IPS-15b (cell line): ENCODE data around the gene CCL8.

Source experiments
- H3K27me3 ChIP-seq: one replicate; pipeline ENCODE4 v1.6.1; 2013; ENCODE audit warnings: low read length; ENCODE audit not compliant: control insufficient read depth, insufficient read depth
- H3K36me3 ChIP-seq: one replicate; pipeline ENCODE4 v1.6.1; 2013; ENCODE audit warnings: low read length; ENCODE audit not compliant: control insufficient read depth, insufficient read depth
- H3K4me1 ChIP-seq: one replicate; pipeline ENCODE4 v1.6.1; 2013; ENCODE audit warnings: mild to moderate bottlenecking, low read length; ENCODE audit not compliant: control insufficient read depth, insufficient read depth
- H3K4me3 ChIP-seq: one replicate; pipeline ENCODE4 v1.5.1; 2013; ENCODE audit warnings: low read depth, low read length
- H3K9ac ChIP-seq: one replicate; pipeline ENCODE4 v1.6.1; 2013; ENCODE audit warnings: low read depth, mild to moderate bottlenecking, low read length
- H3K9me3 ChIP-seq: one replicate; pipeline ENCODE4 v1.6.1; 2013; ENCODE audit warnings: mild to moderate bottlenecking, low read length; ENCODE audit not compliant: control insufficient read depth, insufficient read depth

The CCL8 gene

DNA sequence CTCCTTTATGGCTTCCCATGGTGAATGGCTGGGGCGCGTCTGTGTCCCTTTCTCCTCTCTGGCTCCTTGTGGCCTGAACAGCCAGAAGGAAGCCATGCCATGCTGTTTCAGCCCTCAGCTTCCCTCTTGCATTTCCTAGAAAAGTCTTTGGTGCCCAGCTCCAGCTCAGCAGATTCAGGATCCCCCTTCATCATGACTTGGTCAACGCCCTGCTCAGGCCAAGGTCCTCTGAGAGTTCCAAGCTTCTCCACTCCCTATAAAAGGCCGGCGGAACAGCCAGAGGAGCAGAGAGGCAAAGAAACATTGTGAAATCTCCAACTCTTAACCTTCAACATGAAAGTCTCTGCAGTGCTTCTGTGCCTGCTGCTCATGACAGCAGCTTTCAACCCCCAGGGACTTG, 37.0 kb downstream of the CCL8 start, which contains the start of gene CCL13:
TSS of gene CCL13 (plus strand) at position 287 of the 400 bp plus-strand sequence. CDS start at position 334, 47 bp downstream.
- H3K27me3 ChIP-seq = no peaks in the 10 kb centered on the region
- H3K36me3 ChIP-seq = no peaks in the 10 kb centered on the region
- no peak within 1 kb of the TSS for H3K4me3 ChIP-seq
- no peaks in the 10 kb centered on the region for H3K9me3 ChIP-seq
- H3K9ac ChIP-seq = no peak within 1 kb of the TSS
- H3K4me1 ChIP-seq = no peaks in the 10 kb centered on the region

DNA sequence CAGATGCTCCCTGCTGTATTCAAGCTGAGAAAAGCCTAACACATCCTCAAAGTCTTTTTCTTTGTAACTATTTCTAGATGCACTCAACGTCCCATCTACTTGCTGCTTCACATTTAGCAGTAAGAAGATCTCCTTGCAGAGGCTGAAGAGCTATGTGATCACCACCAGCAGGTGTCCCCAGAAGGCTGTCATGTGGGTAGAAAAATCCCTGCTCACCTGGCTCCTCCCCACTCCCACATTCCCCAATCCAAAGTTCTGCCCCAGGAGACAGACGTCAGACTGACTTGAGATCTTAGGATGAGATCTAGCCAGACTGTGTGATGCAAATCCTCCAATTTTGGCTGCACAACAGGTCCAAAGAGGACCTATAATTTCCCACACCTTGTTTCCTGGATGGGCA, 38.2 kb downstream of the CCL8 start:
- no peaks in the 10 kb centered on the region for H3K9me3 ChIP-seq
- no peaks in the 10 kb centered on the region for H3K4me1 ChIP-seq
- H3K36me3 ChIP-seq = no peaks in the 10 kb centered on the region
- H3K9ac ChIP-seq = no peak overlapping the region
- no peak overlapping the region for H3K4me3 ChIP-seq
- peaks cover 2% of the 10 kb centered on the region for H3K27me3 ChIP-seq

DNA sequence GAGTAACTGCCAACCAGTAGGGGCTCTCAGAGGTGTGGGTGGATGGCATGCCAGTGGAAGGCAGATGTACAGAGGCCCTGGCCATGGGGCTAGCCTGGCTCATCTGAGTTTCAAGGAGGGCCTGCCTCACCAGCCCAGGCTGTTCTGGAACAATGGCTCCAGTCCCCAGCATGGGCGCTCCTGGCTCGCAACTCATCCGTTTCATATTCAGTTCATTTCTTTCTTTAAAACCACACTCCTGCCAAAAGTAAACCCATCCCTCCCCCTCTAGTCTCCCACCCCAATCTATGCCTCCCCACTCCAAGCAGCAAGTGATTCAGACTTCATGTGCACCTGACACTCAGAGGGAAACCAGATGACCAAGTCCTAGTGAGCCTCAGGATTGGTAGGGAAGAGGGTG, 39.4 kb downstream of the CCL8 start:
- Histone ChIP-seq H3K4me3 (no peak overlapping the region), H3K27me3 (peaks cover 2% of the 10 kb centered on the region), H3K9ac (no peak overlapping the region), H3K9me3 (no peaks in the 10 kb centered on the region), H3K36me3 (no peaks in the 10 kb centered on the region), H3K4me1 (no peaks in the 10 kb centered on the region)

DNA sequence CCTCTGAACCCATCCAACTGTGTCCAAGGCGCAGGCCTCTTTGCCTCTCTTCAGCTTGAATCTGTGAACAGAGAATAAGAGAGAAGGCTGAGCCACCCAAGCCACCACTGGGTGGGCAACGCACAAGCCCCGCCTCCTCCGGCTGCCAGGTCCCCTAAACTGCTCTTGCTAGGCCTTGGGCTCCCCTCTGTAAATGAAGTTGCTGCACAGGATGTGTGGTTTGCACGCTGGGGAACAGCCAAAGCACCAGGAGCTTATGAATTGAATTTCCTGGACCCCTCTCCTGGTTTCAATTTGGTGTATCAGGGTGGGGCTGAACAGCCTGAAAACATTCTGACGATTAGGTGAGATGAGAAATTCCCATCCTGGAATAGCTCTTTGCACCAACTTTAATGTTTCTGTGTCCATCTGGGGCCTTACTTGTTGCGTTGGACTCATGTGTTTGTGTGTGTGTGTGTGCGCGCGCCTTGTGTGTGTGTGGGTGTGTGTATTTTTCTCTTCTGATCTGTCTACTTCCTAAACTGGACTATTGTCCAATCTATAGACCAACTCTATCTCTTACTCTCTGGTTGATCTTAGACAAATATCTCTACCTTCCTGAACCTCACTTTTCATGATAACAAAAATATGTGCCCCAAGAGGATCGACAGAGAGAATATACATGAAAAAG, 41.5 kb downstream of the CCL8 start:
- no peak overlapping the region for H3K4me3 ChIP-seq
- peaks cover 2% of the 10 kb centered on the region for H3K27me3 ChIP-seq
- H3K9ac ChIP-seq = no peak overlapping the region
- no peaks in the 10 kb centered on the region for H3K9me3 ChIP-seq
- no peaks in the 10 kb centered on the region for H3K36me3 ChIP-seq
- no peaks in the 10 kb centered on the region for H3K4me1 ChIP-seq

DNA sequence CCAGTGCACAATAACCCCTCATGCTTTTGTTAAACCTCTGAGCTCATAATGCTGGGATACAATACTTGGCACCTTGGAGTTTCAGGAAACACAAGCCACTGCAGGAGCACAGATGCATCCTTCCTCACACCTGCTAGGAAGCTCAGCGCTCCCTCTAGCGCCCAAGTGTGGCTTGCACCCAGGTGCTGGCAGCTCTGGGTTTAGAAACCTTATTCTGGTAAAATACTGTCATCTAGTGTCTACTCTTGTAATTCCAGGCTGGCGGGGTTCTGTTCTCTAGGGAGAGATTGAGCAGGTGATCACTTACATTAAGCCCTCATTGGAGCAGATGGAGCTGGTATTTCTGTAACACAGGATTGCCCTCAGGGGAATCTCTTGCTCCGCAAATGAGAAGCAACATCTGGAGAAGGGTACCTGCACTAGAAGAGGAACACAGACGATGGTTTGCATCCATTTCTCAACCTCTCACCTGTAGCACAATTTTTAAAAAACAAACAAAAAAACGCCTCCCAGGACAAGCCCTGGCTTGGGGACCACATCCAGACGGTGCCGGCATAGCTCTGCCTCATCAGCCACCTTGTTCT, 42.3 kb downstream of the CCL8 start:
- H3K9ac ChIP-seq = no peak overlapping the region
- no peaks in the 10 kb centered on the region for H3K4me1 ChIP-seq
- peaks cover 2% of the 10 kb centered on the region for H3K27me3 ChIP-seq
- H3K9me3 ChIP-seq = no peaks in the 10 kb centered on the region
- H3K36me3 ChIP-seq = no peaks in the 10 kb centered on the region
- H3K4me3 ChIP-seq = no peak overlapping the region

DNA sequence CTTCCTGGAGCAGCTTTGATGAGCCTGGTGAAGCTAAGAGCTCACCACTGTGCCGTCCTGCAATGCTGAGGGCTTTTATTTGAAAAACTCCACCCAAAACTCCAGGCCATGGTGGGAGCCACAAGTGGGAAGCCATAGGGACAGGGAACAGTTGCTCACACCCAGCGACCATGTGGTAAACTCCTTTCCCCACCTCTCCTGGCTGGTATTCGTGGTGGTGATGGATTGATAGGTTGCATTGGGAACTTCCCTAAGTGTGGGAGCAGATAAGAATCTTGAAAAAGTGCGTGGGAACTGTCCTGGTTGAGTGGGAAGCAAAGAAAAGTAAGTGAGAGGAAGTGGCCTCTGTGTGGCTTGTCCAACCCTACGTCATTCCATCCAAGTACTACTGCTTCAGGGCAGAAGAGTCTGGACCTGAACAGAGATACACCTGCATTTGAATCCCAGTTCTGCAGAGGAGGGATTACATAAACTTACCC, 44.0 kb downstream of the CCL8 start, which contains the start of gene CCL1:
TSS of gene CCL1 (minus strand) at position 51 of the 479 bp plus-strand sequence. CDS start 72 bp downstream, outside the sequence.
- Histone ChIP-seq H3K4me3 (no peak within 1 kb of the TSS), H3K9me3 (no peaks in the 10 kb centered on the region), H3K27me3 (peaks cover 2% of the 10 kb centered on the region), H3K36me3 (no peaks in the 10 kb centered on the region), H3K9ac (no peak within 1 kb of the TSS), H3K4me1 (no peaks in the 10 kb centered on the region)

DNA sequence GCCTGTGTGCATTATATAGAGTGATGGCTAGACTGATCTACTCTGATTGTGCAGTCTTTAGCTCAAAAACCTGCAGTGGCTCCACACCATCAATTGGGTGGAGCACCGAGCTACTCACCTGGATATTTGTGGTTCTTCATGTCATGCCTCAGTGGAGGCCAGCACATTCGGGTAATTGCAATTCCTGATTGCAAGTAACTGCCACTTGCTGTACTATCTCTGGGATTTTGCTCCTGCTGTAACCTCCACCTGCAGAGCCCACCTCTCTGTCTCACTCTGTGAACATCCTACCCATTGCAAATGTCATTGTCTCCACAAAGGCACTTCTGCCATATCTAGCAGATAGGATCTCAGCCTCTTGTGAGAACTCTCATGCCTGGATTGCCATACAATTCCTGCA, 45.5 kb downstream of the CCL8 start:
- Histone ChIP-seq H3K4me1 (no peaks in the 10 kb centered on the region), H3K36me3 (no peaks in the 10 kb centered on the region), H3K4me3 (no peak overlapping the region), H3K9me3 (no peaks in the 10 kb centered on the region), H3K9ac (no peak overlapping the region), H3K27me3 (peaks cover 2% of the 10 kb centered on the region)

DNA sequence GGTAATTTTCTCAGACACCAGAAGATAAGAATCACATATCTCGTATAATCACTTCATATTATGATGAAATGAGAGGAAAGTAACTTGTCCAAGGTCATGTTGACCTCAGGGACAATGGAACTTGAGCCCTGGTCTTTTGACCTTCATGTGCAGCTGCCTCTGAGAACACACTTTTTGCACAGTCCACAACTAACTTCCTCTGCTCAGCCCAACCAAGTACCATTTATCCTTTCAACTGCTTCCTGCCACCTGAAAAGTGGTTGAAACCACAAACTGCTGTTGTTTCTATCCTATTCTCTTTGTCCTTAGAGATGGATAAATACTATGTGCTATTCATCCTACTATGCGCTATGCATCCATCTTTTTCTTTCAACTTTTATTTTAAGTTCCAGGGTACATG, 46.1 kb downstream of the CCL8 start:
- Histone ChIP-seq H3K4me3 (no peak overlapping the region), H3K27me3 (peaks cover 2% of the 10 kb centered on the region), H3K9me3 (no peaks in the 10 kb centered on the region), H3K9ac (no peak overlapping the region), H3K4me1 (no peaks in the 10 kb centered on the region), H3K36me3 (no peaks in the 10 kb centered on the region)

DNA sequence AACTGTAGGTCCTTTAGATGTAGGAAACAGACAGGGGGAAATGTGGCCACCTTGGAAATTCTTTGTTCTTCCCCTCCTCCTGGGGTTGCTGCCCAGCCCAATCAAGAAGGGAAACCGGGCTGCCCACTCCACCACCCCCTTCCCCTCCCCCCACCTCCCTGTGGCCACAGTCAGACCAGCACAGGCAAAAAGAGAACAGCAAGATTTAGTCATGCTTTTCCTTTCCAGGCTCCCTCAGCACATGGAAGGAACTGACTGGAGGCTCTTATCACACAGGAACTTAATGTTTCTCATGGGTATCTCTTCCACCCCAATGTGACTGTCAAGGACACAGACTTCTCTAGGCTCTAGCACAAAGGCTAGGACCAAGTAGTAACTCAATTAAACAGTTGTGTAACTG, 46.8 kb downstream of the CCL8 start:
- H3K36me3 ChIP-seq = no peaks in the 10 kb centered on the region
- H3K9me3 ChIP-seq = no peaks in the 10 kb centered on the region
- no peak overlapping the region for H3K4me3 ChIP-seq
- no peaks in the 10 kb centered on the region for H3K4me1 ChIP-seq
- peaks cover 2% of the 10 kb centered on the region for H3K27me3 ChIP-seq
- no peak overlapping the region for H3K9ac ChIP-seq

DNA sequence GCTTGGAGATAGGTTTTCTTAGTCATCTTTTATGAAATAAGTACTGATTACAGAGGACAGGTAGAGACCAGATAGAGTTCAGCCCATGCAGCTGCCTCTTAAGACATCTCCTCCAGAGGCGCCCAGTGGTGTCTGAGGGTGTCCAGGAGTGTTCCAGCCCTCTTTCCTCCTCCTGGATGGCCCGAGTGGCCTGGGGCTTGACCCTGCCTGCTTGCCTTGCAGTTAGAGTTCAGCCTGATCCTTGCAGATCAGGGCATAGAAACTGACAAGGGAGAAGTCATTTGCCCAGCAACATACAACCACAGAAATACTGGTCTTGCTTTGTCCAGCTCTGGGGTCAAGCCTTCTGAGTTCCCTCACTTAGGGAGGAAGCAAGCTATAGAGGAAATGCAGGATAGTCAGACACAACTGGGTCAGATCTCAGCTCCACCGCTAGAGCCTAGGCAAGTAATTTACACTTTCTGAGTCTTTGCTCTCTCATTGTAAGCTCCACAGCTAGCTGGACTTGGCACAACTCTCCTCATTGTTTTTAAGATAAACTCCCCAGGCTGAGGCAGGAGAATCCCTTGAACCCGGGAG, 47.4 kb downstream of the CCL8 start:
- H3K4me3 ChIP-seq = no peak overlapping the region
- H3K4me1 ChIP-seq = no peaks in the 10 kb centered on the region
- H3K9me3 ChIP-seq = no peaks in the 10 kb centered on the region
- H3K27me3 ChIP-seq = peaks cover 2% of the 10 kb centered on the region
- no peak overlapping the region for H3K9ac ChIP-seq
- H3K36me3 ChIP-seq = no peaks in the 10 kb centered on the region

DNA sequence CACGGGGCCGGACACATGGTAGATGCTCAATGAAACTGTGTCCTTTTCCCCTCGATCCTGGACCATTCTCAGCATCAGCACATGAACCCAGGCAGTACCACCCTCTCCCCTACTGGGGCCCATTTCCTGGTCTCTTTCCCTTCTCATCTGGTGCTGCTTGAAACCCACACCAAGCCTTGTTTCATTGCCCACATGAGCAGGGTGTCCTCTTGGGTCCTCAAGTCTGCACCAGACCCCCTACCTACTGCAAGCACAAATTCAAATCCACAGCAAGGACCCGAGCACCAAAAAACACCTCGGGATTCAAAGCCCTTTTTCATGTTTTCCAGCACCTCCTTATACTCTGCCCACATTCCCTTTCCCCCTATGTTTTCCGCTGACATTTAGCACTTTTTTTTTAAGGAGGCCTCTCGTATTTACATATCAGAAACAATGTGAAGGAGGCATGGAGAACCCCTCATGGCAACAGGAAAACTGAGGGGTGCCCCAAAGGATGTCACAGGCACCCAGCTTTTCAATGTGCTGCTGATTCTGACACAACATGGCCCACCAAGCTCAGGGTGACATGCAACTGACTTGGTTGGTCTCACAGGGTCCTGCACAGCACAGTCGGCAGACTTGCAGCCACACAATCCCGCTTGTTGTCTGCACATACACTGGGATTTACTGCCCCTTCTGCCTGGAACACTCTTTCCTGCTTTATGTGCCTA, 48.4 kb downstream of the CCL8 start:
- Histone ChIP-seq H3K4me1 (no peaks in the 10 kb centered on the region), H3K4me3 (no peak overlapping the region), H3K27me3 (no peaks in the 10 kb centered on the region), H3K9me3 (no peaks in the 10 kb centered on the region), H3K9ac (no peak overlapping the region), H3K36me3 (no peaks in the 10 kb centered on the region)
